BJ (cell line): Measurements from ENCODE around the gene P2RX2. TPM values are rescaled to one million over a fixed set of nuclear protein-coding genes. Genes with fewer than 3 reads are reported as not detected.

Experiments
- CTCF ChIA-PET: fragments of 350-600 bp; formaldehyde crosslinking; extraction: SDS; loops from one replicate; lab custom pipeline; 2021; ENCODE audit warnings: antibody characterized with exemption, inconsistent platforms; lab: Yijun Ruan, JAX
- POLR2A ChIA-PET: fragments of 300-600 bp; sonication (Branson Sonifier 250); formaldehyde crosslinking; extraction: SDS; loops from one replicate; lab custom pipeline; 2021; ENCODE audit warnings: antibody characterized with exemption; lab: Charles Lee
- DNase-seq: peaks from one replicate; pipeline ENCODE4 v3.0.0-alpha.2; 2011; ENCODE audit warnings: low read depth
- H3K27me3 ChIP-seq: 2 replicates; pipeline ENCODE4 v1.6.0; 2011; ENCODE audit warnings: low read length; ENCODE audit not compliant: control insufficient read depth, insufficient read depth
- H3K36me3 ChIP-seq: 2 replicates; pipeline ENCODE4 v1.5.1; 2011; ENCODE audit warnings: low read length; ENCODE audit not compliant: control insufficient read depth, insufficient read depth
- H3K4me3 ChIP-seq: 2 replicates; pipeline ENCODE4 v1.5.1; 2011; ENCODE audit warnings: low read depth, mild to moderate bottlenecking, control low read depth, low read length
- CTCF ChIP-seq: IDR thresholded peaks from 2 replicates; pipeline ENCODE4 v1.5.1; 2011; ENCODE audit warnings: low read depth, mild to moderate bottlenecking, control low read depth, inconsistent platforms, low read length, moderate library complexity; ENCODE audit not compliant: insufficient read depth
- polyA plus RNA-seq: library from polyadenylated mRNA; depleted of rRNA; stranded (reverse); fragments of >200 nt; gene quantifications from 2 replicates; pipeline ENCODE4 v1.2.3, GENCODE V29; 2011

The P2RX2 gene
- polyA plus RNA-seq, 1 experiment = not detected

DNA sequence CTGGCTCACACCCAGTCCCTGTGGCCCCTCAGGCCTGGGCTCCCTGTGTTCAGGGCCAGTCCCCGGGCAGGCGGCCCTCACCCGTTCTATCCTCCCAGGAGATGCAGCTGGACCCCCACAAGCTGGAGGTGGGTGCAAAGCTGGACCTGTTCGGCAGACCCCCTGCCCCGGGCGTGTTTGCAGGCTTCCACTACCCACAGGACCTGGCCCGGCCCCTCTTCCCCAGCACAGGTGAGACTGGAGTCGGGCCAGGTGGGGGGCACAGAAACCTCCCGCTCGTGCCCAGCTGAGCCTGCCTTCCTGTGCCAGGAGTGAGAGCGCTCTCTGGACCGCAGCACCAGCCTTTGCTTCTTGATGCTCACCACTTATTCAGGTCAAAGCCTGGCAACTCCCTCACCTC, 41.9 kb upstream of the P2RX2 start:
- no peaks in the 10 kb centered on the region for H3K27me3 ChIP-seq
- peaks cover 23% of the 10 kb centered on the region for H3K36me3 ChIP-seq
- no peak for DNase-seq
- ChIA-PET CTCF (no interaction called here), POLR2A (no interaction called here)
- H3K4me3 ChIP-seq = no peak overlapping the region
- TF ChIP-seq CTCF = no peak

- no peak for TF ChIP-seq CTCF
- POLR2A ChIA-PET = no interaction called here
- no peak for DNase-seq
Observed at GRCh38 chr12:132577191-132577920, 41.2 kb upstream of the P2RX2 start.

GRCh38 chr12:132578118-132578517, 40.5 kb upstream of the P2RX2 start:
- CTCF ChIA-PET = no interaction called here
- no peak for TF ChIP-seq CTCF
- H3K27me3 ChIP-seq = no peaks in the 10 kb centered on the region
- no peak overlapping the region for H3K4me3 ChIP-seq
- POLR2A ChIA-PET = no interaction called here
- DNase-seq = no peak
- peaks cover 23% of the 10 kb centered on the region for H3K36me3 ChIP-seq

More at GRCh38 chr12:132577191-132577920, 41.2 kb upstream of the P2RX2 start:
- Histone ChIP-seq H3K36me3 (peaks cover 23% of the 10 kb centered on the region), H3K27me3 (no peaks in the 10 kb centered on the region), H3K4me3 (no peak overlapping the region)
- CTCF ChIA-PET = no interaction called here

DNA sequence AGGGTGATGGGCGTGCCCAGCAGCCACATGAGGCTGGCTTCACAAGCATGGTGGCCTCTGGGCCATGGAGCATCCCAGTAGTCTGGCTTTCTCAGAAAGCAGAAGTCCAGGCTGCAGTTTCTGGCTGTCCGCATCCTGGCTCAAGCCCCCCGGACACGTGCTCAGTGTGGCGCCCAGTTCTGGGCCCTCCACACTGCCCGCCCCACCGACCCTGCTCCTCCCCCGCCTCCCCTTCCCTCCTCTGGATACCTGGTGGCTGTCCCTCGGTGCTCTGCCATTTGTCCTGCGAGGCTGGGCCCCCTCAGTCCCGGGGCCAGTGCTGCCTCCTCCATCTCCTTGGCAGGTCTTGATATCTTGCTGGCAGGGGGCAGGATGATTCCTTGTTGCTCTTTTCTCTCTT, 39.8 kb upstream of the P2RX2 start:
- Histone ChIP-seq H3K36me3 (peaks cover 23% of the 10 kb centered on the region), H3K27me3 (no peaks in the 10 kb centered on the region), H3K4me3 (no peak overlapping the region)
- ChIA-PET CTCF (no interaction called here), POLR2A (no interaction called here)
- DNase-seq = no peak
- TF ChIP-seq CTCF = no peak

DNA sequence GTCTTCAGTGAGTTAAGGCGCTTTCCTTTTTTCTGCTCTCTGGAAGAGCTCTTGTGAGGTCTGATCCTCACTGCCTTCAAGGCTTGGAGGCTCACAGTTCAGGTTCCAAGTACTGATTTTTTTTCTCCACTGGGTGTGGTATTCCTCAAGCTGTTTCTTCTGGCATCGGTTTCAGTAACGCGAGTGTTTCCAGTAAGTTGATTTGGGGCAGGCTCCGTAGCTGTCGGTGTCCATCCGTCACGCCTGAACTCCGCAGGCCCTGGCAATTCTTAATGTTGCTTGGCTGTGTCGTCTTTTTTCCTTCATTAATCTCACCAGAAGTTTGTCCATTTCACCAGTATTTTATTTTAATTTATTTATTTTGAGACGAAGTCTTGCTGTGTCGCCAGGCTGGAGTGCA, 38.8 kb upstream of the P2RX2 start:
- no peak for DNase-seq
- no peaks in the 10 kb centered on the region for H3K27me3 ChIP-seq
- ChIA-PET CTCF (interaction anchor here (1.0 to 1.3 kb wide), 3 partner anchors 17 to 164 kb away, joined by 3 to 4 read pairs (median 4); no protein-coding TSS in a partner anchor), POLR2A (no interaction called here)
- no peak for TF ChIP-seq CTCF
- no peak overlapping the region for H3K4me3 ChIP-seq
- H3K36me3 ChIP-seq = peaks cover 16% of the 10 kb centered on the region
